Measurements from ENCODE around the gene SLC25A46.
"Not testable (repeated sequence)": the region's sequence is repeated elsewhere in the genome, so short reads cannot be mapped to it uniquely, and the experiment has no call there.

The SLC25A46 gene

DNA sequence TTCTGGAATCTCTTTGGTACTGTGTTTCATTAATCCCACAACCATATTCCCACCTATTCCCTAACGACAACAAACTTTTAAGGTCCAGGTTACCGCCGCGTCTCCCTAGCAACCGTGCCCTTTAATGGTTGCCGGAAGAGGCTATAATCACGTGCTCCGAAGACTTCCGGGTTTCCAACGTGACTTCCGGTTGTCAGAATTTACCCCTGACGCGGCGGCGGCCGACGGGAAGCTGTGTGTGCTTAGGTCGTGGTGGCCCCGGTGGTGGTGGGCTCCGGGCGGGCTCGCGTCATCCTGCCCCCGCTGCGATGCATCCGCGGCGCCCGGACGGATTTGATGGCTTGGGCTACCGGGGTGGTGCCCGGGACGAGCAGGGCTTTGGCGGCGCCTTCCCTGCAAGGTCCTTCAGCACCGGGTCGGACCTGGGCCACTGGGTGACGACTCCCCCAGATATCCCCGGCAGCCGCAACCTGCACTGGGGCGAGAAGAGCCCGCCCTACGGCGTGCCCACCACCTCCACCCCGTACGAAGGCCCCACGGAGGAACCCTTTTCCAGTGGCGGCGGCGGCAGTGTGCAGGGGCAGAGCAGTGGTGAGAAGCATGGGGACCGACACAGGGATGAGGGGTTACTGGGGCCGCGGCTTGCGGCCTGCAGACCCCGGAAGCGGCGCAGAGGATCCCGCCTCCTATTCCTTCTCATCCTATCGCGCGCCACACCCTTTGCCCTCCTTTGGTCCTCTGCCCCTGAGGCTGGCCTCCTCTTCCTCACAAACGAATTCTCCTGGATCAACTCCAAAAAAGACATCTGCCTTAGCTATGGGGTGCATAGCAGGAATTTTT is at the start of gene SLC25A46:
TSS of gene SLC25A46 (plus strand) at position 196 of the 840 bp plus-strand sequence. CDS start at position 309, 113 bp downstream.
- peak; percentile 85 for DNase-seq (ENCODE audit: low read depth)

DNA sequence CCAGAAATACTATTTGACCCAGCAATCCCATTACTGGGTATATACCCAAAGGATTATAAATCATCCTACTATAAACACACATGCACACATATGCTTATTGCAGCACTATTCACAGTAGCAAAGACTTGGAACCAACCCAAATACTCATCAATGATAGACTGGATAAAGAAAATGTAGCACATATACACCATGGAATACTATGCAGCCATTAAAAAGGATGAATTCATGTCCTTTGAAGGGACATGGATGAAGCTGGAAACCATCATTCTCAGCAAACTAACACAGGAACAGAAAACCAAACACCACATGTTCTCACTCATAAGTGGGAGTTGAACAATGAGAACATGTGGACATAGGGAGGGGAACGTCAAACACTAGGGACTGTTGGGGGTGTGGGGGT is 48.2 kb upstream of the SLC25A46 start:
- DNase-seq (ENCODE audit: low read depth) = not testable (repeated sequence)

DNA sequence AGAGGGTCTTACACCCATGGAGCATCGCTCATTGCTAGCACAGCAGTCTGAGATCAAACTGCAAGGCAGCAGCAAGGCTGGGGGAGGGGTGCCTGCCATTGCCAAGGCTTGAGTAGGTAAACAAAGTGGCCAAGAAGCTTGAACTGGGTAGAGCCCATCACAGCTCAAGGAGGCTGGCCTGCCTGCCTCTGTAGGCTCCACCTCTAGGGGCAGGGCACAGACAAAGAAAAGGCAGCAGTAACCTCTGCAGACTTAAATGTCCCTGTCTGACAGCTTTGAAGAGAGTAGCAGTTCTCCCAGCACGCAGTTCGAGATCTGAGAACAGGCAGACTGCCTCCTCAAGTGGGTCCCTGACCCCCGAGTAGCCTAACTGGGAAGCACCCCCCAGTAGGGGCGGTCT is 46.1 kb upstream of the SLC25A46 start:
- not testable (repeated sequence) for DNase-seq (ENCODE audit: low read depth)

DNA sequence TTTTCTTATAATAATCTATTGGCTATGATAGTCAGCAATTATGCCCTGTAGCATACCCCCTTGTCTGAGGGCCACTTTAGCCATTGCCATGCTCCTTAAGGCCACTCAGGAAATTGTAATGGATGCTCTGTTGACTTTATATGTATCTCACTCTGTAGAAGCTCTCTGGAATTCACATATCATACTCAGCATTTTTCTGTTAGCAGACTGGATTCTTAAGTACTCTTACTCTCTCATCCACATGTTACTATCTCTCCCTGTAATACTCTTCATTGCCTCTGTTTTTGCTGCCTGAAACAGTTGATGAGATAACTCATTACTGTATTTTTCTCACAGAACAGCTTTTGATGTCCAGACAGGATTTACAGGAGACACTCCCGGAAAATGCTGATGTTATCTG is 36.5 kb upstream of the SLC25A46 start:
- no peak for DNase-seq (ENCODE audit: low read depth)

DNA sequence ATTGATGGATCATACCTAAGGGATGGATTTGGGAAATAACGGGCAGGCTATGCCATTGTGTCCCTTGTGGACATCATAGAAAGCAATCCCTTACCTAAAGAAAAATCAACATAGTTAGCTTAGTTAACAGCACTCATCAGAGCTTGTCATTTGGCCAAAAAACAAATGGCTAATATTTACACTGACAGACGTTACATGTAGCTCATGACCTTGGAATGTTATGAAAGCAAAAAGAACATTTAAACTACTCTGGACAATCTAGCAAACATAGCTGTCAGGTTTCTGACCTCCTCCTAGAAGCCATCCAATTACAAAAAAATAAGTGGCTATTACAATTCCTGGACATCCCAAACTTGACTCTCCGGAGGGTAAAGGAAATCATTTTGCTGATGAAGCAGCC is 36.1 kb upstream of the SLC25A46 start:
- DNase-seq (ENCODE audit: low read depth) = no peak

DNA sequence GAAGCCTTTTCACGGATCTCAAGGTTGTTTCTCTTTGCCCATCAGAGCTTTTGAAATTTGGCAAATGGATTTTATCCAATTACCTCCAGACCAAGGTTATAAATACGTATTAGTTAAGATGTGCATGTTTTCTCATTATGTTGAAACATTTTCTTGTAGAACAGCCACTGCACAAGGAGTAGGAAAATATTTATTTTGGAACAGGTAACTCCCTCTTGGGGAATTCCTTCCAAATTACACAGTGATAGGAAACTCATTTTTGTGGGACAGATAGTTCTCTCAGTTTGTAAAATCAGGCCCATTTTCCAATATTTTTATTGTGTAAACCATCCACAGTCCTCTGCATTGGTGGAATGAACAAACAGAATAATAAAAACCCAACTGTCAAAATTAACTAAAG is 35.3 kb upstream of the SLC25A46 start:
- DNase-seq (ENCODE audit: low read depth) = no peak

DNA sequence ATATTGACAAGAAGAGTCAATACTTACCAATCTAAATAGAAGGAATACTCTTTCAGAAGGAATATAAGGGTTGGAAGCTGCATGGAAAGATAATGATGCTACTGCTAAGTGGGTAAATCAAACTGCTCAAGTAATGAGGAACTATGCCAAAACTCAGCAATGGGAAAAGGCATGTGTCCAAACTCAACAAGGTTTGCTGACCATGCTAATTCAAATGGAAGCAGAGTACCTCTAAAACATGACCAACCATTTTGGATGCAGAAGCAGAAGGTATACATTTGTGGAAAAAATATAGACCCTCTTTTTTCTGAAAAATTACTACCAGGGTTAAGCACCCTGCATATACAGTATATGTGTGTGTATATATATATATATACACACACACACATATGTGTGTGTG is 33.5 kb upstream of the SLC25A46 start:
- DNase-seq (ENCODE audit: low read depth) = no peak

DNA sequence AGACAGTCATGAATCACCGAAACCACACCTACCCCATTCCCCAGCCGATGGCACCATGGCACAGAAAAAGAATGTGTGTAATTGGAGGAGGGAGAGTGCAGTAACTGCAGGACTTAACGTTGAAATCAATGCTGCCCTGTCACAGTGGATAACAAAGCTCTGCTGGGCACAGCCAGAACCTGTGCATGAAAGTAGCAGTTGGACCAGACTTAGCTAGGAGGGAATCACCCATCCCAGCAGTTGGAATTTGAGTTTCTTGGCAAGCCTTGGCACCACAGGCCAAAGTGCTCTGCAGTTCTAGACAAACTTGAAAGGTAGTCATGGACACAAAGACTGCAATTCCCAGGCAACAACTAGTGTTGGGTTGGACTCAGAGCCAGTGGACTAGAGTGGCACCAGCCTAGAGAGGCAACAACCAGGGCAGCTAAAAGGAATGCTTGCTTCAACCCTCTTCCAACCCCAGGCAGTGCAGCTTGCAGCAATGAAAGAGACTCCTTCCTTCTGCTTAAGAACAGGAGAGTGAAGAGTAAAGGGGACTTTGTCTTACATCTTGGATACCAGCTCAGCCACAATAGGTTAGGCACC is 31.5 kb upstream of the SLC25A46 start:
- no peak for DNase-seq (ENCODE audit: low read depth)

DNA sequence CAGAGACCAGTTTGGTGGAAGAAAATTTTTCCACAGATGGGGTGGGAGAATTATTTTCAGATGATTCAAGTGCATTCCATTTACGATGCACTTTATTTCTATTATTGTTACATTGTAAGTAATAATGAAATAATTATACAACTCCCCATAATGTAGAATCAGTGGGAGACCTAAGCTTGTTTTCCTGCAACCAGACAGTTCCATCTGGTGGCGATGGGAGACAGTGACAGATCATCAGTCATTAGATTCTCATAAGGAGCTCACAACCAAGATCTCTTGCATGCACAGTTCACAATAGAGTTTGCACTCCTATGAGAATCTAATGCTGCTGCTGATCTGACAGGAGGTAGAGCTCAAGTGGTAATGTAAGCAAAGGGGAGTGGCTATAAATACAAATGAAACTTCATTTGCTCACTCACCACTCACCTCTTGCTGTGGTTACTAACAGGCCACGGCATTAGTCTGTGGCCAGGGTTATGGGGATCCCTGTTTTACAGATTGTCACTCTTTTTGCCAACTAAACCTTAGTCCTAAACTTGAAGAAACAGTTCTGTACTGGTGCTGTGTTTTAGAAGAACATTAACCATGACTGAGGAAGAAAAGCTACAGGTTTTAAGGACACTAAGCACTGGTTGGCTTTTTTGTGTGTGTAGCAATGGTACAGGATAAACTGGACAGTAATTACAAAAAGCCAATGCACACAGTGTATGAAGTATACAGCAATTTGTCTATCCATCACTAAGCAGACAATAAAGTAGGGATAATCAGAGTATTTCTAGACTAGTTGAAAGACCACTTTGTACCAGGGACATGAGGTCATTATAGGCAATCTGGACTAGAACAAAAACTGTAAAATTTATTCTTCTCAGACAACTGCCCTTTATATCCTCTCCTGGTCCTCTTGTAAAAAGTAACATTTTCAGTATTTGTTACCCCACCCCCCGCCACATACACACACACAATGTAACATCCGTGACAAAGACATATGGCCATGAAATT is 22.3 kb upstream of the SLC25A46 start:
- DNase-seq (ENCODE audit: low read depth) = no peak

DNA sequence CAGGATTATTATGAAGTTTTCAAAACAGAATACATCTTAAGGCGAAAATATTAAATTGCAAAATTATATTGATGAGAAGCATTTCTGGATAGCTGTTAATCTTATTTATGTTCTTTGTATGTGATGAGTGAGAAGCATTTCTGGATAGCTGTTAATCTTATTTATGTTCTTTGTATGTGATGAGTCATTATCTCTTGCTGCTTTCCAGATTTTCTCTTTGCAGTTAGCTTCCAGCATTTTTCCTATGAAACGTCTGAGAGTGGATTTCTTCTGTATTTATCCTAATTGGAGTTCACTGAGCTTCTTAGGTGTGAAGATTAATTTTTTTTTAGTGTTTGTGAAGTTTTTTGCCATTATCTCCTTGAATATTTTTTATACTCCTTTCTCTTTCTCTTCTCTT is 20.5 kb upstream of the SLC25A46 start:
- no peak for DNase-seq (ENCODE audit: low read depth)

DNA sequence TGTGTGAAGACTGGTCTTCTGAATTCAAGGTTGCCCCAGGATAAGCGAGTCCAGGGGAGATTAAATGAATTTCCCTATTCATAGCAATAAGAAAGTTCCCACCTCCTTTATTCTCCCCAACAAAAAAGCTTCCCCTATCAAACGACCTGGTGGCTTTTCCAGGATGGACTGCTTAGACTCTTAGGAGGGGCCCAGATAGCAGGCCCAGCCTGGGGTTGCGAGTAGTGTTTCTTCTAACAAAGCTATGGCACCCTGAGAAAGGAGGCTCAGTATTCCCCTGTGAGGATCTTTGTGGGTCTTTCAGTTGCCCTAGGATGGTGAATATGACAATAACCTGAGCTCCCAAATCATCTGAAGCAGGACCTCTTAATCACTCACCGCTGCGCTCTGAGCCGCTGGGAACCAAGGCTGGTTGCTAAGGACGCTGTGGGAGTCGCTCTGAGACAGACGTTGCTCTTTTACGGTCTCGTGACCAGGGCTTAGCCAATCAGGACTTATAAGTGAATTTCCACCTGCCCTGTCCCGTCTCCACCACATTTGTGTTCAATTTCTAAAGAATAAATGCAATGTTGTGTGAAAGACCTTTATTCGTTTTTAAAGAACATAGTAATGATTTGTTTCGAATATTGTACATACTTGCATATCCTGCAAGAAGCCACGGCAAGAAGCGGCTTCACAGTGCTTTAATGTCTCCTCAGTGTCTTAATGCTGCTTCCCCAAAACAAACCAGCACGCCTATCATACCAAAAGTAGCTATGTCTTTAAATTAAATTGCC is 12.4 kb upstream of the SLC25A46 start, which contains the start of gene TMEM232:
TSS of gene TMEM232 (minus strand) at position 423 of the 776 bp plus-strand sequence. CDS start 59,319 bp downstream, outside the sequence.
- peak; percentile 68 for DNase-seq (ENCODE audit: low read depth)

DNA sequence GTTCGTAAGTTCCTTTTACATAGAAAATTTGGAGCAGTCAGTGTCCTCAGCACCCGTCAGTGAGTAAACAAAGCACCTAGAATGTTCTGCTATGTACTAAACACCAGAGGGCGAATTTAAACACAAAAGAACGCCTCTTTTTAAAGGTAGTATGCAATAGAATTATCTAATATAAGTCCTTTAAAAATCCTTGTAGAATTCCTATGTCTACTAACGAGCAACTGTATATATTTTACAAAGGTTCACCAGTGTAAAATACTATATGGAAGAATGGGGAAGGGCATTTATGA is 11.8 kb upstream of the SLC25A46 start:
- DNase-seq (ENCODE audit: low read depth) = no peak

DNA sequence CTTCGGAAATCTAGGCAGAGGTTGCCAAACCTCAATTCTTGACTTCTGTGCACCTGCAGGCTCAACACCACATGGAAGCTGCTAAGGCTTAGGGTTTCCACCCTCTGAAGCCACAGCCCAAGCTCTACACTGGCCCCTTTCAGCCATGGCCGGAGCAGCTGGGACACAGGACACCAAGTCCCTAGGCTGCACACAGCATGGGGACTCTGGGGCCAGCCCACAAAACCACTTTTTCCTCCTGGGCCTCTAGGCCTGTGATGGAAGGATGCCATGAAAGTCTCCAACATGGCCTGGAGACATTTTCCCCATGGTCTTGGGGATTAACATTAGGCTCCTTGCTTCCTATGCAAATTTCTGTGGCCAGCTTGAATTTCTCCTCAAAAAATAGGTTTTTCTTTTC is 7.3 kb upstream of the SLC25A46 start:
- not testable (repeated sequence) for DNase-seq (ENCODE audit: low read depth)

DNA sequence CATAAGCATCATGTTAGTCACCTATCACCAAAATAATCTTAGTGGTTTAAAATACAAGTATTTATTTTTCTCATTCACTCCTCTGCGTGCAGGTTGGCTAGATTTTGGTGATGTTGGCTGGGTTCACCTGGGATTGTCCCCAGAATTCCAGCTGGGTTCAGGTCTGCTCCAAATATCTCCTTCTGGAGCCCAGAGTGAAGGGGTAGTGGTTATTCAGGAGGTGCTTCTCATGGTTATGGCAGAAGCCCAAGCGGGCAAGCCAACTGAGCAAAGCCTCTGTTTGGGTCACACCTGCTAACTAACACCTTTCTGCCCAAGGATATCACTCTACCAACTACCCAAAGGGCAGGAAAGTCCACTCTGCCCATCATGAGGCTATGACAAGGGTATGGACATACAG is 4.7 kb upstream of the SLC25A46 start:
- no peak for DNase-seq (ENCODE audit: low read depth)

DNA sequence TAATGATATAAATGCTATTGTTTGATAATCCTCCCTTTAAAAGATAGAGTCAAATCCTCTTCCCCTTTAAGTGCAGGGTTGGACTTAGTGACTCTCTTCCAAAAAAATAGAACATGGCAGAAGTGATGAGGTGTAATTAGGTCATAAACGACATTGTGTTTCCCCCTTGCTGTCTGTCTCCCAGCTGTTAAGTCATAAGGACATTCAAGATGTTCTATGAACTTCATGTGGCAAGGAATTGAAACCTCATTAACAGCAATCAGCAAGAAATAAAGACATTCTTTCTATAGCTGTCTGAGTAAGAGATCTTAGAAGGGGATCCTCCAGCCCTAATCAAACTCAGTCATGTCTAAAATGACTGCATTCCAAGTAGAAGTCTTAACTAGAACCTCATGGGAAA is 3.3 kb upstream of the SLC25A46 start:
- no peak for DNase-seq (ENCODE audit: low read depth)

DNA sequence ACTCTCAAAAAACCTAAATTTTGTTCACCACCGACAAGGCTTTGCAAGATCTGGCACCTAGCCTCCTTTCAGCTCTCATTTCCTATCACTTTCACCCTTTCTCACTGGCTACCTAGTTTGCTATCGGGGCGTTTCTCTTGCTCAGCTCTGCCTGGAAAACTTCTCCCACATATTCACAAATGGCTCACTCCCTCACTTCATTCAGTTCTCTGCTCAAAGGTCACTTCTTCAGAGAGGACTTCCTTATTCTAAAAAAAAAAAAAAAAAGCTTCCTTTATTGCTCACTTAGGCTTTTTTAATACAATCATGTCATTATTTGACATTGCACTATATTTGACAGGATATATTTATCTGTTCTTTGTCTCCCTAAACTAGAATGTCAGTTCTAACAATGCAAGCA is 2.1 kb upstream of the SLC25A46 start:
- DNase-seq (ENCODE audit: low read depth) = no peak

DNA sequence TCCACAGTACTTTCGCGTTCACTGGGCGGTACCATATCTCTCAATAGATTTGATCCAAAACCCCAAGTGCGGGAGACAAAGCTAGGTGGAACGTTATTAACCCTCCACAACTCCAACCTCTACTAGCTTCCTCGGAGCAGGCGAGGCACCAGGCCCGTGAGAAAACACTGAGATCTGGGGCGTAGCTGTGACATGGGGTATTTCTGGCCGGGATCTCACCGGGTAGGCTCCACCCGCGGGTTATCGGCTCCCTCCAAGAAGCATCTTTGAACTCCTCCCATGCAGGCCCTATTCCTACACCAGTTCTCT is 350 bp upstream of the SLC25A46 start:
- DNase-seq (ENCODE audit: low read depth) = no peak

DNA sequence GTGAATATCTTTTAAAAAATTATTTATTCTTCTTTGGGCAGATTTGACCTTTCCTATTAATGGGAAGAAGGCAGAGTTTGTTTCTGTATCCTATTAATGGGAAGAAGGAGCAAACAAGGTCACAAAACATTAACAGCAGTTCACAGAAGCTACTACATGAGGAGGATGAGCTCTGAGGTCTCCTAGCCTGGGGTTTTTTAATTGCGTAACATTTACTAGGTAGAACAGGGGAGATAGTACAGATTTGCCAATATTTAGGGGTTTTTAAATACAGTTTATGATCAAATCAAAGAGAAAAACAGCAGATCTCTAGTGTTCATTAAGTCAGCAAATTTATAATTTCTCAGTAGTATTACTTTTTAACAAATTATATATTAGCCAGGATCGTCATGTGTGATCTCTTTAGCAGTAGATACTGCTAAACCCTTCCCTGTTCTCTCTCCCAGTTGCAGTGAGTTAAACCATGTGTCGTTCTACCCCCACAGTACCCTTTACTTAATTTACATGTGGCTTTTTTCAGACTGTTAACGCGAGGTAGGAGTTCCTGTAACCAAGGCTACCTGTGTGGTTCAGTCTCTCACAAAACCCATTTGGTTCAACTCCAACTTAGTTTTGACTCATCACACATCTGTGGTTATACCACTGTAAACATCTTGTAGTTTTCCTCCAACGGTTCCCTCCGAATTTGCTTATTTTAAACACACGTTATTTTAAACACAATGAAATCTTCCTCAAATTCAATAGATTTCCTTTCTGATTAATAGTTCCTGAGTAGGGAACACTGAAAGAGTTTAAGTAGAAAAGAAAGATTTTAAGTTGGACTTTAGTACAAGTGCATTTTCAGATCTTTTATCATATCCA is 13.3 kb downstream of the SLC25A46 start:
- peak; percentile 16 for DNase-seq (ENCODE audit: low read depth)

DNA sequence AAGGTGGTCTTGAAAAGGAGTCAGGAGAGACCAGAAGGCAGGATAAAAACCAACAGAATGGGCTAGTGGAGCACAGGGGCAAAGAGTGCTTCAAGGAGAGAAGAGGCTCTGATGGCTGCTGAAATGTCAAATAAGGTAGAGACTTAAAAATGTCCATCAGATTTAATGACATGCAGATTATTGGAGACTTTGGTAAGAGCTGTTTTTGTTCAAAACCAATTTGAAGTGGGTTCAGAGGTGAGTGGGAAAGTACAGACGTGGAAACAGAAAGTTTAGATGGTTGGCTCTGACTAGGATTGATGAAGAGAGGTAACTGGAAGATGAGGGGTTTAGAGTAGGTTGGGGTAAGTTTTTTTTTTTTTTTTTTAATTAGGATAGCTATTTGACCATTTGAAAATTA is 14.1 kb downstream of the SLC25A46 start:
- no peak for DNase-seq (ENCODE audit: low read depth)

DNA sequence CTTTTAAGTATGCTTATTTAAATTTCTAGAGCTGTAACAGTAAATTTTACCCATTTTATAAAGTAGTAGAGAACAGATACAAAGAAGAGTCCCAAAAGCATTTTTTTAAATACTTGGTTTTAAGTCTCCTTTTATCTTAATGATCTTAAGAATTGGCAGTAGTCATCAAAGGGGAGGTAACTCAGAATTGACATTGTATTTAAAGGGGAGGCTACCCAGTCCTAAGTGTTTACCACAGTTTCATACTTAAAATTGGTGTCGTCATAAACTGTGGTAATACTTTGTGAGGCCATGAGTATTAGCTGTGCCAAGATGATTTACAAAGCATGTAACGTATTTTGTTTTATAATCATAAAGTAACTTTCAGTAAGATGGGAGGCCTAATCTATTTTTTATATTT is 14.8 kb downstream of the SLC25A46 start:
- no peak for DNase-seq (ENCODE audit: low read depth)

DNA sequence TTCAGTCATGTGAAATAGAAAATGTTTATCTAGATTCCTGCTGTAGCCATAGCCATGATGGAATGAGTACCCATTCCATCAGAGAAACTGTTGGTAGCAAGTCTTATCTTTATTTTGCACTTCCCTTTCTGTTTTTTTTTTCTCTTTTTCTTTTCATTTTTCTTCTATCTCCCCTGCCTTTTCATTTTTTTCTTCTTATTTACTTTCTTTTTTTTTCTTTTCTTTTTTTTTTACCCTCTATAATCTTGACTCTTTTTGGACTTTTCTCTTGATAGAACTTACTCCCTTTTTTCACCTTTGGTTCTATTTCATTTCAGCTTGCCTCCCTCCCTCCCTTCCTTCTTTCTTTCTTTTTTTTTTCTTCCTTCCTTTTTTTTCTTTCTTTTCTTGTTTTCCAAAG is 15.4 kb downstream of the SLC25A46 start:
- DNase-seq (ENCODE audit: low read depth) = no peak
